WI38 (cell line): ENCODE data around the gene REM2.
"Not testable (repeated sequence)": the region's sequence is repeated elsewhere in the genome, so short reads cannot be mapped to it uniquely, and the experiment has no call there.

ENCODE experiments used
- H3K4me3 ChIP-seq: 2 replicates; pipeline ENCODE4 v1.5.1; 2011; ENCODE audit warnings: low read depth, mild to moderate bottlenecking, control low read depth, low read length
- TF ChIP-seq, protein P1 (sequence below): IDR thresholded peaks from 2 replicates; pipeline ENCODE4 v1.5.1; 2012; ENCODE audit warnings: low read depth, mild to moderate bottlenecking, control low read depth, low read length

Gene REM2

DNA sequence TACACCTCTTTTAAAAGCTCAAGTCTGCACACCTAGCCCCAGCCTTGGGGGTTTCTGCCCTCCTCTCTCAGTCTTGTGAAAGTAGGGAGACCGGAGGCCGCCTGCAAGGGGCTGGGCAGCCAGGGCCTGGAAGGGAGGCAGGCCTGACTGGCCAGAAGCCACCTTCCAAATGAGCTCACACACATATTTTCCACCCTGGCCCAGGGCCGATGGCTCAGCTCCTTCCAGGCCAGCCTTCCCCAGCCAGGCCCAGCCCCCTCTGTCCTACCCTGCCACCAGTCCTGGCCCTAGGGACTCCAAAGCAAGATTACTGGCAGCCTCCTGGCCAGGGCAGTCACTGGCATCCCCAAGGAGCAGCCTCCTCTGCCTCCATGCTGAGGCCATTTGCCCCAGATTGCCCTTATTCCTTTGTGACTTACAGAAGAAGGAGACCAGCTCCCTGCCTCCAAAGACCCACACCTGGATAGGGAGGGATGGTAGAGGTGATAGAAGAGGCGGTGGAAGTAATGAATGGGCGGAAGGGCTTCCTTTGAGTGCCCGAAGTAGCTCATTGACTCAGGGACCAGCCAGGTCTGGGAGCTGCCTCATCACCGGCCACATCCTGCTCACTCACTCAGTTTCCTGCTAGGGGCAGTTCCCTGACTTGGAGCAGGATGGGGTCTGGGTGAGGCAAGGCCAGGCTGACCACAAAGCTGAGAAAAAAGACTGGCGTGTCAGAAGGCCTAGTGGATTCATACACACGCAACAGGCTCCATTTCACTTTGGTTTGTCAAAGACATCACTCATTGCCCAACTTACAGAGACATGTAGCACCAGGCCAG is 31.9 kb upstream of the REM2 start:
- peak overlapping the region; percentile 27; the same call in 1 of the 2 replicates for H3K4me3 ChIP-seq
- TF ChIP-seq, protein P1, sequence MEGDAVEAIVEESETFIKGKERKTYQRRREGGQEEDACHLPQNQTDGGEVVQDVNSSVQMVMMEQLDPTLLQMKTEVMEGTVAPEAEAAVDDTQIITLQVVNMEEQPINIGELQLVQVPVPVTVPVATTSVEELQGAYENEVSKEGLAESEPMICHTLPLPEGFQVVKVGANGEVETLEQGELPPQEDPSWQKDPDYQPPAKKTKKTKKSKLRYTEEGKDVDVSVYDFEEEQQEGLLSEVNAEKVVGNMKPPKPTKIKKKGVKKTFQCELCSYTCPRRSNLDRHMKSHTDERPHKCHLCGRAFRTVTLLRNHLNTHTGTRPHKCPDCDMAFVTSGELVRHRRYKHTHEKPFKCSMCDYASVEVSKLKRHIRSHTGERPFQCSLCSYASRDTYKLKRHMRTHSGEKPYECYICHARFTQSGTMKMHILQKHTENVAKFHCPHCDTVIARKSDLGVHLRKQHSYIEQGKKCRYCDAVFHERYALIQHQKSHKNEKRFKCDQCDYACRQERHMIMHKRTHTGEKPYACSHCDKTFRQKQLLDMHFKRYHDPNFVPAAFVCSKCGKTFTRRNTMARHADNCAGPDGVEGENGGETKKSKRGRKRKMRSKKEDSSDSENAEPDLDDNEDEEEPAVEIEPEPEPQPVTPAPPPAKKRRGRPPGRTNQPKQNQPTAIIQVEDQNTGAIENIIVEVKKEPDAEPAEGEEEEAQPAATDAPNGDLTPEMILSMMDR: no peak

DNA sequence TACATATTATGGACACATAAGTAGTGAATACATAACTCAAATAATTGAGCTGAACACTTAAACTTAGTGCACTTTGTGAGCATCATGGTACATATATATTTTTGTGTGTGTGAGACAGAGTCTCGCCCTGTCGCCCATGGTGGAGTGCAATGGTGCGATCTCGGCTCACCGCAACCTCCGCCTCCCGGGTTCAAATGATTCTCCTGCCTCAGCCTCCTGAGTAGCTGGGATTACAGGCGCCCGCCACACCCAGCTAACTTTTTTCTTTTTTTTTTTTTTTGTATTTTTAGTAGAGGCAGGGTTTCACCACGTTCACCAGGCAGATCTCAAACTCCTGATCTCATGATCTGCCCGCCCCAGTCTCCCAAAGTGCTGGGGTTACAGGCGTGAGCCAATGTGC is 30.8 kb upstream of the REM2 start:
- not testable (repeated sequence) for H3K4me3 ChIP-seq

DNA sequence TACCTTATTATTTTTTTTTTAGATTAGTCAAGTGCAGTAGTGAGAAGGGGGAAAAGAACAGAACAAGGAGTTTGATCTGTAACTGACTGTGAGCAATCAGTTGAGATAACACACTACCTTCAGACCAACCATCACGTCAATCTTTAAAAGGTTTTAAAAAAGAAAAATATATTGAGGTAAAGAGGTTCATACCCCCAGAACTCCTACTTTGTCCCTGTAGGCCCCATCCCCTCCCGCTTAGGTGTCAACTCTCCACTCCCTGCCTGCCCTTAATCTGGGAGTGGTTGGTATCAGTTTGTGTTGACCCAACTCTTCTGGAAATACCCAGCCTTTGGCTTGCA is 30.5 kb upstream of the REM2 start:
- TF ChIP-seq, protein P1: no peak
- no peak overlapping the region for H3K4me3 ChIP-seq

- TF ChIP-seq, protein P1: peak; percentile 83
- H3K4me3 ChIP-seq: peak overlapping the region; percentile 53
These were observed 29.9 kb upstream of the REM2 start for GRCh38 chr14:22852940-22853767.

DNA sequence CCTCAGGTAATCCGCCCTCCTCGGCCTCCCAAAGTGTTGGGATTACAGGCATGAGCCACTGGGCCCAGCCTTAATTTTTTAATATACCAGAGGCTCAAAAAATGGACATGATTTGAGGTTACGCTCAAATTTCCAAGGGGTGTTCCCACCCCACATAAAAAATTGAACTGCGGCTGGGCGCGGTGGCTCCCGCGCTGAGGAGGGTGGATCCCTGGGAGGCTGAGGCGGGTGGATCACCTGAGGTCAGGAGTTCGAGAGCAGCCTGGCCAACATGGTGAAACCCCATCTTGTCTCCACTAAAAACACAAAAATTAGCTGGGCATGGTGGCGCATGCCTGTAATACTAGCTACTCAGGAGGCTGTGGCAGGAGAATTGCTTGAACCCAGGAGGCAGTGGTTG is 28.7 kb upstream of the REM2 start:
- not testable (repeated sequence) for H3K4me3 ChIP-seq

DNA sequence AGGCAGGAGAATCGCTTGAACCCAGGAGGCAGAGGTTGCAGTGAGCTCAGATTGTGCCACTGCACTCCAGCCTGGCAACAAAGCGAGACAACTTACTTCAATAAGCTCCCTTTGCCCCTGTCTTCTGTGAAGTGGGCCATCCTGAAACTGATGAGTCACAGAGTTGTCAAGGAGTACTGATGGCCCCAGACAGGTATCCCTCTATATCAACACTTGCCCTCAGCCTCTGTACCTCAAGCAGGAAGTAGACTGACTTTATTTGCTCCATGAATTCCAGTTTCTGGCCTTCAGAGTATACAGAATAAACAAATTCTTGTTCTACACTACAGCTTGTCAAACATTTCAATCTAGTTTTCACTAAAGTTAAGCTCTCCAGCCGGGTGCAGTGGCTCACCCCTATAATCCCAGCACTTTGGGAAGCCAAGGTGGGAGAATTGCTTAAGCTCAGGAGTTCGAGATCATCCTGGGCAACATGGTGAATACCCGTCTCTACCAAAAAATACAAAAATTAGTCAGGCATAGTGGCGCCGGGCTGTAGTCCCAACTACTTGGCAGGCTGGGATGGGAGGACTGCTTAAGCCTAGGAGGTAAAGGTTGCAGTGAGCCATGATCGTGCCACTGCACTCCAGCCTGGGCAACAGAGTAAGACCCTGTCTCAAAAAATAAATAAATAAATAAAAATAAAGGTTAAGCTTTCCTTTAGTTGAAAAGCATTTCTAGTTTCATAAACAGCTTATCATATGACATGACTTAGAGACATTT is 27.9 kb upstream of the REM2 start:
- TF ChIP-seq, protein P1: no peak
- H3K4me3 ChIP-seq: no peak overlapping the region

DNA sequence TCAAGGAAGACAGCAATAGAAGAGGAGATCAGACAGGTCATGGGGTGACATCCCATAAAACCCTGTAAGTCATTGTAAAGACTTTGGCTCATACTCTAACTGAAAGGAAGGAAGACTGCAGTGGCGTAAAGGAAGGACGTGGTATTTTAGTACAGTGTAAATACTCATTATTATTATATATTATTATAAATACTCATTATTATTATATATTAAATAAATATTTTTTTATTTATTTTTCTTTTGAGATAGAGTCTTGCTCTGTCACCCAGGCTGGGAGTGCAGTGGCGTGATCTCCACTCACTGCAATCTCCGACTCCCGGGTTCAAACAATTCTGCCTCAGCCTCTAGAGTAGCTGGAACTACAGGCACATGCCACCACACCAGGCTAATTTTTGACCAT is 26.6 kb upstream of the REM2 start:
- TF ChIP-seq, protein P1: no peak
- H3K4me3 ChIP-seq: no peak overlapping the region

DNA sequence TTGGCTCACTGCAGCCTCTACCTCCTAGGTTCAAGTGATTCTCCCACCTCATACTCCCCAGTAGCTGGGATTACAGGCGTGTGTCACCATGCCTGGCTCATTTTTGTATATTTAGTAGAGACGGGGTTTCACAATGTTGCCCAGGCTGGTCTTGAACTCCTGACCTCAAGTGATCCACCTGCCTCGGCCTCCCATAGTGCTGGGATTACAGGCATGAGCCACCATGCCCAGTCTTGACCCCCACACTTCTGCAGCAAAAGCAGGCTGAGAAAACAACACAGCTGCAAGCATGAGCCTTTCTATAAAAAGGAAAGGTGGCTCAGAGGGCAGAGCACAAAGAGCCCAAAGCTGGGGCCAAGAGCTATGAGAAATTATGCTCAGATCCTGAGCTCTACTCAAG is 22.6 kb upstream of the REM2 start:
- H3K4me3 ChIP-seq: not testable (repeated sequence)
